Activated CD8-positive, alpha-beta T cell treated with anti-CD3 and anti-CD28 coated beads for 36 hours (primary cell): ENCODE results near the gene MAFF. TPM values are rescaled to one million over a fixed set of nuclear protein-coding genes. Genes with fewer than 3 reads are reported as not detected.

ENCODE experiments used
- ATAC-seq: fragments of 200-7000 bp; cut with Tn5 transposase; one replicate; pipeline ENCODE4 v1.10.0; 2021; ENCODE audit warnings: mild to moderate bottlenecking, moderate library complexity
- CTCF ChIA-PET: fragments of 350-600 bp; sonication (Branson Sonifier 250); formaldehyde crosslinking; loops from one replicate; lab custom pipeline; 2021; ENCODE audit warnings: antibody characterized with exemption; lab: Charles Lee
- POLR2A ChIA-PET: fragments of 350-600 bp; sonication (Branson Sonifier 250); formaldehyde crosslinking; loops from one replicate; lab custom pipeline; 2021; ENCODE audit warnings: antibody characterized with exemption; lab: Charles Lee
- DNase-seq: peaks from one replicate; pipeline ENCODE4 v3.0.0-alpha.2; 2020
- H3K27ac Mint-ChIP-seq: one replicate; pipeline ENCODE4 v1.8.0; 2021; ENCODE audit warnings: mild to moderate bottlenecking, mixed read lengths
- H3K27me3 Mint-ChIP-seq: one replicate; pipeline ENCODE4 v1.8.0; 2021; ENCODE audit warnings: mixed read lengths
- H3K36me3 Mint-ChIP-seq: one replicate; pipeline ENCODE4 v1.8.0; 2021; ENCODE audit warnings: low read depth, mixed read lengths
- H3K4me1 Mint-ChIP-seq: one replicate; pipeline ENCODE4 v1.8.0; 2021; ENCODE audit warnings: low read depth, mixed read lengths
- H3K4me3 Mint-ChIP-seq: one replicate; pipeline ENCODE4 v1.8.0; 2021; ENCODE audit warnings: mild to moderate bottlenecking, moderate library complexity, mixed read lengths
- H3K9me3 Mint-ChIP-seq: one replicate; pipeline ENCODE4 v1.8.0; 2021; ENCODE audit warnings: mixed read lengths
- CTCF ChIP-seq: fragments of 200-600 bp; IDR thresholded peaks from one replicate; pipeline ENCODE4 v1.8.0; 2022; ENCODE audit warnings: antibody characterized with exemption, mild to moderate bottlenecking
- intact Hi-C: fragments of 100-400 bp; cut with micrococcal nuclease; formaldehyde crosslinking; loops from one replicate; pipeline ENCODE4 v1.10.0; 2022
- total RNA-seq, 2 experiments: library from RNA; stranded (reverse); gene quantifications; one replicate each; pipeline ENCODE4 v1.2.3, GENCODE V29; 2021

The MAFF gene
- total RNA-seq, 2 experiments from 2014 or later: 12.5 to 13.7 TPM

DNA sequence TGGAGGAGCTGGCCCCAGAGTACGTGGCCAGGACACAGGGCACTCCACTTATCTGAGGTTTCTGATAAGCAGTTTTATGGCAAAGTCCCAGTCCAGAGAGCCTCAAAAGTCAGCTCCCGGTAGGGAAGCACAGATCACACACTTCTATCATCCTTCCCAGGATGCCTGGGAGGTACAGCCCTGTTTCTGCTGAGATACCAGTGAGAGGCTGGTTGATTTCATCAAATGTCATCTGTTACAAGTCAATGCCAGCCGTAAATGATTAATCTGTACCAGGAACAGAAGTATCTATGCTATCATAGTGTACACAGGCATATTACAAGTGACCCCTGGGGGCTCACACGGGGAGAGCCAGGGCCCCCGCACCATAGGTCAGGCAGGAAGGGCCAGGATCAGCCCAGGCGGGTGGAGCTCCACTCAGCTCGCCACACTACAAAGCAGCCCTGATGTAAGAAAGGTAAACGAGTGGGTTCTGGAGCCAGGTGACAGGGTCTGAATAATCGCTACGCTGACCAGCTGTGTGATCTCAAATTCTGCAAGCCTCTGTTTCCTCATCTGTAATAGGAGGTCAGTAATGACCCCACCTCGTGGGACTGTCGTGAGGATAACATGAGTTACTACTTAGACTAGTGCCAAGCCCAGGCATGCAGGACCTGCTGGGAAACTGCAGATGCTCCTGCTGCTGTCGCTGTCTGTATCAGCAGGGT lies 37.8 kb upstream of the MAFF start:
- no peak for DNase-seq
- no peak overlapping the region for H3K27ac Mint-ChIP-seq
- no peaks in the 10 kb centered on the region for H3K9me3 Mint-ChIP-seq
- intact Hi-C loops: no loop called here
- H3K27me3 Mint-ChIP-seq: no peaks in the 10 kb centered on the region
- POLR2A ChIA-PET: interaction anchor here (0.8 to 1.0 kb wide), 2 partner anchors 13 to 21 kb away, joined by 3 read pairs; no protein-coding TSS in a partner anchor
- H3K4me1 Mint-ChIP-seq: peaks cover 5% of the 10 kb centered on the region
- CTCF ChIA-PET: interaction anchor here (1.7 kb wide), 1 partner anchor 112 kb away, joined by 4 read pairs; no protein-coding TSS in a partner anchor
- peaks cover 20% of the 10 kb centered on the region for H3K36me3 Mint-ChIP-seq
- ATAC-seq: no peak
- no peak overlapping the region for H3K4me3 Mint-ChIP-seq
- TF ChIP-seq CTCF: no peak

DNA sequence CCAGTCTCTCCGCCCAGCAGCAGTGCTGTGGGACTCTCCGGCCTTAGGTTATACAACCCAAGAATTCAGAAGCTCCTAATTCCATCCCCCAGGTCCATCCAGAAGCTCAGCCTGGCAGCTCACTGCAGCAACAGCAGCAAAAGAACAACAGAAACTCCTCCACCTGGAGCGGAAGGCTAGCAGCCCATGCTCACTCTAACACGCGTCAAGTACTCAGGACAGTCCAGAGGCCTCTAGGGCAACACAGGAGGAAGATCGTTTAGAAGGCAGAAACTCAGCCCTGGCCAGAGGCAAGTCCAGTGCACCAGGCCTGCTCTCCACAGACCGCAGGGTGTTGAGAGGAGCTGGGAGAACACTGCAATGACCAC lies 37.3 kb upstream of the MAFF start:
- CTCF ChIA-PET: interaction anchor here (1.7 kb wide), 1 partner anchor 112 kb away, joined by 4 read pairs; no protein-coding TSS in a partner anchor

DNA sequence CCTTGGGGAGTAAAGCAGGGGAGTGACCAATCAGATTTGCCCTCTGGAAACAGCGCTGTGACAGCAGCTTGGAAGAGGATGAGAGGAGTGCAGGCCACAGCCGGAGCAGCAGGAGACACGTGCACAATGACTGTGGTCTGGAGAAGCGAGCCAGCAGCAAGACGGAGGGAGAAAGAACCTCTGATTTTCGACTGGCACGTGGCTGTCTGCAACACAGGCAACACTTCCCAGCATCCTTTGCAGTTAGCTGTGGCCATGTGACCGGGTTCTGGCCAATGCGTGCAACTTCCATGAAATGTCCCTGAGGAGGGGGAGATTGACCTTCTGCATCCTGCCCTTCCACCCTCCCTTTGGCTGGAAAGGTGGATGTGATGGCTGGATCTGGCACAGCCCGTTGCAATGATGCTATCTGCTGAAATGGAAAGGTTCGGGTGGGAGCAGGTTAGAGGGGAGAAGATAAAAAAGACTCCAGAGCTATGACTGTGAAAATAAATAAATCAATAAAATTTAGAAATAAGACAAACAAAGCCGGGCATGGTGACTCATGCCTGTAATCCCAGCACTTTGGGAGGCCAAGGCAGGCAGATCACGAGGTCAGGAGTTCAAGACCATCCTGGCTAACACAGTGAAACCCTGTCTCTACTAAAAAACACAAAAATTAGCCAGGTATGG lies 35.7 kb upstream of the MAFF start:
- no peaks in the 10 kb centered on the region for H3K27me3 Mint-ChIP-seq
- intact Hi-C loops: no loop called here
- DNase-seq (no peak), ATAC-seq (no peak)
- H3K4me3 Mint-ChIP-seq: no peak overlapping the region
- no peak for TF ChIP-seq CTCF
- peaks cover 5% of the 10 kb centered on the region for H3K4me1 Mint-ChIP-seq
- ChIA-PET POLR2A (no interaction called here), CTCF (interaction anchor here (1.3 kb wide), 1 partner anchor 35 kb away, joined by 3 read pairs; no protein-coding TSS in a partner anchor)
- H3K27ac Mint-ChIP-seq: no peak overlapping the region
- no peaks in the 10 kb centered on the region for H3K9me3 Mint-ChIP-seq
- peaks cover 19% of the 10 kb centered on the region for H3K36me3 Mint-ChIP-seq

More for the DNA sequence above, 37.3 kb upstream of the MAFF start:
- ATAC-seq: no peak
- Mint-ChIP-seq H3K9me3 (no peaks in the 10 kb centered on the region), H3K27me3 (no peaks in the 10 kb centered on the region), H3K36me3 (peaks cover 19% of the 10 kb centered on the region), H3K4me3 (no peak overlapping the region), H3K27ac (no peak overlapping the region), H3K4me1 (peaks cover 5% of the 10 kb centered on the region)
- no peak for TF ChIP-seq CTCF
- intact Hi-C loops: no loop called here
- POLR2A ChIA-PET: interaction anchor here (0.8 to 1.0 kb wide), 2 partner anchors 12 to 20 kb away, joined by 3 read pairs; no protein-coding TSS in a partner anchor
- DNase-seq: no peak

DNA sequence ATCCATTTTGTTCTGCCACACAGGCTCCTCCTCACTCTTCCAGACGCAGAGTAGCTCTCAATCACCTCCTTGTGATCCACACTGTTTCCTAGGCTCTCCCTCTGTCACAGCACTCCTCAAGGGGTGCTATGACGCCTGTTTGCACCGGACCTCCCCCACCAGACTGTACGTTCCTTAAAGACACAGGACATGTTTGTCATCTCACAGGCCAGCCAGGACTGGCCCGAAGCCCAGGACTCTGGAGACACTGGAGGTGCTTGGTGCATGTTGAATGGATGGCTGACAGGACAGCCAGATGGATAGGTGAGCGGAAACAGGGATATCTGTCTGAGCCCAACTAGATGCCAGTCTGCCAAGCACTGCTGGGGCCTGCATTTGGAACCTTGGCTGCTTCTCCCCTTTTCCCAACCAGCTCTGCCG lies 33.8 kb upstream of the MAFF start:
- no peak overlapping the region for H3K27ac Mint-ChIP-seq
- ChIA-PET CTCF (interaction anchor here (1.0 kb wide), 1 partner anchor 11 kb away, joined by 4 read pairs; no protein-coding TSS in a partner anchor), POLR2A (interaction anchor here (0.7 kb wide), 1 partner anchor 26 kb away, joined by 3 read pairs; no protein-coding TSS in a partner anchor)
- H3K36me3 Mint-ChIP-seq: peaks cover 13% of the 10 kb centered on the region
- DNase-seq: no peak
- no peaks in the 10 kb centered on the region for H3K9me3 Mint-ChIP-seq
- intact Hi-C loops: no loop called here
- TF ChIP-seq CTCF: no peak
- ATAC-seq: no peak
- no peaks in the 10 kb centered on the region for H3K27me3 Mint-ChIP-seq
- no peak overlapping the region for H3K4me3 Mint-ChIP-seq
- H3K4me1 Mint-ChIP-seq: peaks cover 15% of the 10 kb centered on the region

DNA sequence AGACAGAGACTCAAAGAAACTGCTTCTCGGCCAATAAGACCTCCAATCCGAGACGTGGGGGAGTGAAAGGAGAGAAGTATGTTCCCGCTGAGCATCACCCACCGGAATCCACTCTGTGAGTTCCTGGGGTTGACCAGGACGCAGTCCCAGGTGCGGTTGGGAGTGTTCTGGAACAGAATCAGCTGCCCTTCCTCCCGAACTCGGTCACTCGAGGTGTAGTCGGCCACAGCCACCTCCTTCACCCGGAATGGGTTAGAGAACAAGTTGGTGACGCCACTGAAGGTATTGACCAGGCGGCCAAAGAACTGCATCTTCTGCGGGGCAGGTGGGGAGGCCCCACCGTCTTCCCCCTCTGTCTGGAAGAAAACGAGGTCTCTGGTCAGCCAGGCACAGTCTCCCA lies 32.7 kb upstream of the MAFF start:
- DNase-seq (no peak), ATAC-seq (no peak)
- no peak for TF ChIP-seq CTCF
- no peaks in the 10 kb centered on the region for H3K27me3 Mint-ChIP-seq
- H3K36me3 Mint-ChIP-seq: peaks cover 13% of the 10 kb centered on the region
- POLR2A ChIA-PET: no interaction called here
- CTCF ChIA-PET: no interaction called here
- H3K4me3 Mint-ChIP-seq: no peak overlapping the region
- no peak overlapping the region for H3K27ac Mint-ChIP-seq
- H3K9me3 Mint-ChIP-seq: no peaks in the 10 kb centered on the region
- intact Hi-C loops: no loop called here
- H3K4me1 Mint-ChIP-seq: peaks cover 20% of the 10 kb centered on the region
